ENCODE results near the gene CHPF.

DNA sequence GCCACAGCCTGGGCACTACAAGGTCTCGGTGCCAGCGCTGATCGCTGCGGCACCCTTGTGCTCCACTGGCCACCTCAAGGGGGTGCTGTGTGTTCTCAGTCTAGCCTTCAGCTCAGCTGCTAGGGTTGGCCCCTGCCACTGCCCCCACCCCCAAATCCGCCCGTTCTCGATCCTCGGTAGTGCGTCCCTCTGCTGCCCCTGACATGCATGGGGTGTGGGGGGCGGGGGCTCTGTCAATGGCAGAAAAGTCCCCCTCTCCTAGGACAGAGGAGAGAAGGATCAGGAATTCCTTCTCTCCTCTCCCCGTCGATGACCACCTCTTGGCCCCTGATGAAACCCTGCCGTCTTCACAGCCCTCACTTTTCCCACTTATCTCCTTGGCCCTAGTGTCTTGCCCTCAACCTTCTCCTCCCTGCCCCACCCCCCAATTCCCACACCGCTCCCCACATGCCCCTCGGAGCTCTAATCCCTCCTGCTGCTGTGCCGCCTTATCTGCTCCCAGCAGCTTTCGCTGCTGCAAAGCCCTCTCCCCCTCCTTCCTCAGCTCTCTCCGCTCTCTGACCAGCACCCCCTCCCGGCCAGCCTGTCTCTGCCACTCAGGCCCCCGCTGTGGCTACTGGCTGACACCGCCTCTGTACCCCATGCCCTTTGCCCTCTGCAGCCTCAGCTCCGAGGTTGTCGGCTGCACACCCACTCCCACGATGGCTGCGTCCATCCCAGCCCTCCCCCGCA is 33.7 kb downstream of the CHPF start:
- TF ChIP-seq CTCF (IDR thresholded peaks at IDR 0.05; ENCODE audit: insufficient read depth, low read length) (peak; percentile 73), POLR2AphosphoS5 (IDR thresholded peaks at IDR 0.05; ENCODE audit: low read depth) (no peak), GABPA (IDR thresholded peaks at IDR 0.05; ENCODE audit: low read depth) (no peak)

Measured in HL-60 (cell line).